Mucosa of descending colon (tissue), 3 donors: ENCODE data around the gene TNNI3K. TPM values are rescaled to one million over a fixed set of nuclear protein-coding genes. Genes with fewer than 3 reads are reported as not detected.
A peak's percentile ranks its signal among the peaks of the same experiment; 100 is the strongest.

Source experiments
- ATAC-seq: fragments of 200-7000 bp; cut with Tn5 transposase; one replicate; pipeline ENCODE4 v1.9.1; 2020; ENCODE audit warnings: mild to moderate bottlenecking, moderate library complexity
- DNase-seq, 3 donors: peaks; one replicate each; pipeline ENCODE4 v3.0.0-alpha.2; 2020
- H3K36me3 ChIP-seq: fragments of 200-600 bp; one replicate; pipeline ENCODE4 v1.8.0; 2021; ENCODE audit warnings: low read depth, mild to moderate bottlenecking
- H3K4me1 ChIP-seq: fragments of 200-600 bp; one replicate; pipeline ENCODE4 v1.8.0; 2021; ENCODE audit warnings: low read depth, mild to moderate bottlenecking
- H3K4me3 ChIP-seq: fragments of 200-600 bp; one replicate; pipeline ENCODE4 v1.8.0; 2021; ENCODE audit warnings: mild to moderate bottlenecking
- H3K9me3 ChIP-seq: fragments of 200-600 bp; one replicate; pipeline ENCODE4 v1.8.0; 2021; ENCODE audit warnings: mild to moderate bottlenecking
- intact Hi-C, 2 donors: fragments of 100-400 bp; cut with DNase I in 1 of 2; cut with micrococcal nuclease in 1 of 2; formaldehyde crosslinking; loops; one replicate each; pipeline versions ENCODE4 v1.11.0 to v1.11.1; 2022; cut with DNase I, micrococcal nuclease
- total RNA-seq, 3 donors: library from RNA; stranded (reverse); fragmentation: NEBNext Ultra II Directional in 2 of 3; extraction: Animal tissue kit (Norgen Biotek cat#: 25700) in 2 of 3; gene quantifications; one replicate each; pipeline versions ENCODE4 v1.2.1 to v1.2.4, GENCODE V29; 2021 to 2023
- TF ChIP-seq, protein P1 (sequence below): fragments of 200-600 bp; IDR thresholded peaks from one replicate; pipeline ENCODE4 v1.8.0; 2022; ENCODE audit warnings: antibody characterized with exemption, mild to moderate bottlenecking
- donor health status: DM: no; HTN: no; CAD: no; lungs with moderate emphysema.
- donor health status: DM: no; HTN: no; CAD: no.
- donor health status: DM: no; HTN: yes; CAD: no.

TNNI3K gene
- total RNA-seq, 3 donors from 2014 or later = 0.72 to 1.1 (median 1.1) TPM

DNA sequence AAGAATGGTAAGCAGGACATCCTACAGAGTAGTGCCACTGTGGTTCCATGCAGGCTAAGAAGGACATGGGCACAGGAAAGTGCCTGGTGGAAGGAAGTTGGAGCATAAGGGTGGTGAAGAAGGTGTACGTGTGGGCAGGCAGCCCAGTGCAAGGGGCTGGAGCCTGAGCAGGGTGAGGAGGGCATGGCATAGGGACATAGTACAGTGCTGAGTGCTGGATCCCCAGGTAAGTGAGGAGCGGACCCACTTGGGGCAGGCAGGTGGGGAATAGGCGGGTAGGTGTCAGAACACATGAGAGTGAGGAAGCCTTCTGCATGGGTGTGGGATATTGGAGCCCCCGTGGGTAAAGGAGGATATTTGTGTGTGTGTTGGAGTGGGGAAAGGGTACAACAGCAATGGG, 292.9 kb downstream of the TNNI3K start:
- no peaks in the 10 kb centered on the region for H3K36me3 ChIP-seq
- no peaks in the 10 kb centered on the region for H3K9me3 ChIP-seq
- peak; percentile 15 for ATAC-seq
- DNase-seq = no peak
- intact Hi-C loops = no loop called here
- TF ChIP-seq, protein P1, sequence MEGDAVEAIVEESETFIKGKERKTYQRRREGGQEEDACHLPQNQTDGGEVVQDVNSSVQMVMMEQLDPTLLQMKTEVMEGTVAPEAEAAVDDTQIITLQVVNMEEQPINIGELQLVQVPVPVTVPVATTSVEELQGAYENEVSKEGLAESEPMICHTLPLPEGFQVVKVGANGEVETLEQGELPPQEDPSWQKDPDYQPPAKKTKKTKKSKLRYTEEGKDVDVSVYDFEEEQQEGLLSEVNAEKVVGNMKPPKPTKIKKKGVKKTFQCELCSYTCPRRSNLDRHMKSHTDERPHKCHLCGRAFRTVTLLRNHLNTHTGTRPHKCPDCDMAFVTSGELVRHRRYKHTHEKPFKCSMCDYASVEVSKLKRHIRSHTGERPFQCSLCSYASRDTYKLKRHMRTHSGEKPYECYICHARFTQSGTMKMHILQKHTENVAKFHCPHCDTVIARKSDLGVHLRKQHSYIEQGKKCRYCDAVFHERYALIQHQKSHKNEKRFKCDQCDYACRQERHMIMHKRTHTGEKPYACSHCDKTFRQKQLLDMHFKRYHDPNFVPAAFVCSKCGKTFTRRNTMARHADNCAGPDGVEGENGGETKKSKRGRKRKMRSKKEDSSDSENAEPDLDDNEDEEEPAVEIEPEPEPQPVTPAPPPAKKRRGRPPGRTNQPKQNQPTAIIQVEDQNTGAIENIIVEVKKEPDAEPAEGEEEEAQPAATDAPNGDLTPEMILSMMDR = no peak
- H3K4me1 ChIP-seq = no peaks in the 10 kb centered on the region
- H3K4me3 ChIP-seq = no peak overlapping the region

DNA sequence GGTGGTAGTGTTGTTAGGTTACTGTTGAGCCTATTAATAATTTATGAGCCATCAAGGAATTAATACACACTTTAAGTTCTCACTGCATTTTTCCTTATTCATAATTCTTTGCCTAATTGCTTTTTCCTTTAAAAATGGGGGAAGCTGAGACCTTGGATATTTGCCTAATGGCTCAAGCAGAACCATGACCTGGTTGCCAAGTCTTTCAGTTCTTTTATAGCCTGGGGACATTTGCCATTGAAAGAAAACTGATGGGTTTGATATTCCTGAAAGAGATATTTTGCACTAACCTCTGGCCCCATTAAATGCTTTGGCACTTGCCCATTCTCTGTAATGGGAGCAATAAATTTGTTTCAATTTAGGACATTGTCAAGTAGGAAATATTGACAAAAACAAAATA, 295.7 kb downstream of the TNNI3K start:
- TF ChIP-seq, protein P1 = no peak
- Histone ChIP-seq H3K4me1 (no peaks in the 10 kb centered on the region), H3K9me3 (no peaks in the 10 kb centered on the region), H3K4me3 (no peak overlapping the region), H3K36me3 (no peaks in the 10 kb centered on the region)
- intact Hi-C loops = no loop called here
- DNase-seq (no peak), ATAC-seq (no peak)

DNA sequence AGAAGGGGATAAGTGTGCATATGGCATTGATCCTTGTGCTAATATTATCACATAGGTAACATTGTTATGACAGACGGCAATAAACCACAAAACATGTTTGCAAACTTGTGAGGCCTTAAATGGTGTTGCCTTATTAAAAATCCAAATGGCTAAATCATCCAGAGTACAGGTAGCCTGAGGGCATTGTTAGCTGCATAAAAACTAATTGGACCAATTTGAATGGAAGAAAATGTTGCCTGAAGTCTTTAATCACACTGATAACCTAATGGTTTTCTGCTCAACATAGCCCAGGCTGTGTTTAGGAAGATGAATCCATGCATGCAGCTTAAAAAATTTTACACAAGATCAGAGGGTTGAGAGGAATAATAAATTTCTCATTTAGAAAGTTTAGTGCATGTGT, 296.6 kb downstream of the TNNI3K start:
- H3K4me3 ChIP-seq = no peak overlapping the region
- DNase-seq (no peak), ATAC-seq (no peak)
- intact Hi-C loops = no loop called here
- no peaks in the 10 kb centered on the region for H3K4me1 ChIP-seq
- no peaks in the 10 kb centered on the region for H3K36me3 ChIP-seq
- TF ChIP-seq, protein P1 = no peak
- H3K9me3 ChIP-seq = no peaks in the 10 kb centered on the region

DNA sequence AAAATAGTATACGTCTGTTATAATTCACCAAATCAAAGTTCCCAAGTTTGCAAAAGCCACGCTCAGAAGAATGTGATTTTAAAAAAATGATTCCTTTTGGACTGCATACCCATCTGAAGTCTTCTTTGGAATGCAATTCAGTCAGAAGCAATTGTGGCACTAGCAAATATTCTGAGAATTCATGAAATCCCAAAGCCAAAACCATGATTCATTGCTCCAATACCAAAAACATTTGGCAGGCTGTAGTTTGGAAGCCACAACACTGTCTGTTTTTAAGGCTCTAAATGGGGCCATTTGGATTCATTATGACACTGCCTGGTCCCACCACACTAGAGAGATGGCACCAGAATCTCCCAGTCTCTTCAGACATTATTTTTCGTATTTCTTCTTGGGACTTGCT, 299.1 kb downstream of the TNNI3K start:
- TF ChIP-seq, protein P1 = no peak
- intact Hi-C loops = no loop called here
- ATAC-seq (no peak), DNase-seq (no peak)
- Histone ChIP-seq H3K36me3 (no peaks in the 10 kb centered on the region), H3K9me3 (no peaks in the 10 kb centered on the region), H3K4me1 (no peaks in the 10 kb centered on the region), H3K4me3 (no peak overlapping the region)

DNA sequence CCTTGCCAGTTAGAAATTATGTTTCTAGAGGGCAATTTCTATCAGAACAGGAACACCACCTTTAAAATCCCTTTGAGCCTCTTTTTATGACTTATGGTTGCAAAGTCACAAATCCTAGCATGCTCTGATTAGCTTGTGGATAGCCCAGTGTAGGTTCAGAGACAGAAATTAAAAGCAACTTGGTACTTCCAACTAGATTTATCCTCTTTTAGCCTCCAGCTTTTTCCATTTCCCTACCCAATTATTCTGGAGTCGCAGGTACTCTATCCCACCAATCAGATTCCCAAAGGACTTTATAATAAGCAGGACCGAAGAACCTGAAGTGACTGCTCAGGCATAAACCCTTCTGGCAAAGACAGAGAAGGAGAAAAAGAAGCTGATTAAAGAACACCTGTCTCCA, 310.6 kb downstream of the TNNI3K start:
- Histone ChIP-seq H3K4me1 (no peaks in the 10 kb centered on the region), H3K36me3 (no peaks in the 10 kb centered on the region), H3K9me3 (no peaks in the 10 kb centered on the region), H3K4me3 (no peak overlapping the region)
- no peak for DNase-seq
- intact Hi-C loops = no loop called here
- TF ChIP-seq, protein P1 = no peak
- no peak for ATAC-seq
